ENCODE measurements around the gene A2M. TPM values are rescaled to one million over a fixed set of nuclear protein-coding genes. Genes with fewer than 3 reads are reported as not detected.

A2M gene
- total RNA-seq, 2 donors from 2014 or later = 831 to 1,306 TPM

- no peak for DNase-seq (ENCODE audit: low spot score)
- intact Hi-C loops (cut with DNase I) = no loop called here
Observed at GRCh38 chr12:9104087-9104486, 11.6 kb downstream of the A2M start.

GRCh38 chr12:9103050-9103849, 12.5 kb downstream of the A2M start:
- intact Hi-C loops (cut with DNase I) = no loop called here
- DNase-seq (ENCODE audit: low spot score) = no peak

GRCh38 chr12:9101018-9101687, 14.6 kb downstream of the A2M start:
- DNase-seq (ENCODE audit: low spot score) = no peak
- intact Hi-C loops (cut with DNase I) = no loop called here

- no peak for DNase-seq (ENCODE audit: low spot score)
- intact Hi-C loops (cut with DNase I) = no loop called here
Observed at GRCh38 chr12:9099552-9100190, 16.0 kb downstream of the A2M start.

GRCh38 chr12:9098463-9099026, 17.2 kb downstream of the A2M start:
- DNase-seq (ENCODE audit: low spot score) = no peak
- intact Hi-C loops (cut with DNase I) = no loop called here

- DNase-seq (ENCODE audit: low spot score) = no peak
- intact Hi-C loops (cut with DNase I) = no loop called here
Observed at GRCh38 chr12:9098115-9098452, 17.6 kb downstream of the A2M start.

- intact Hi-C loops (cut with DNase I) = no loop called here
- DNase-seq (ENCODE audit: low spot score) = no peak
Observed at GRCh38 chr12:9096563-9097176, 19.0 kb downstream of the A2M start.

GRCh38 chr12:9095322-9095721, 20.4 kb downstream of the A2M start:
- intact Hi-C loops (cut with DNase I) = no loop called here
- no peak for DNase-seq (ENCODE audit: low spot score)

GRCh38 chr12:9094512-9095206, 21.1 kb downstream of the A2M start:
- DNase-seq (ENCODE audit: low spot score) = no peak
- intact Hi-C loops (cut with DNase I) = no loop called here

- intact Hi-C loops (cut with DNase I) = no loop called here
- DNase-seq (ENCODE audit: low spot score) = no peak
Observed at GRCh38 chr12:9091891-9092598, 23.7 kb downstream of the A2M start.

GRCh38 chr12:9090220-9090619, 25.5 kb downstream of the A2M start:
- no peak for DNase-seq (ENCODE audit: low spot score)
- intact Hi-C loops (cut with DNase I) = no loop called here

- intact Hi-C loops (cut with DNase I) = no loop called here
- DNase-seq (ENCODE audit: low spot score) = no peak
Observed at GRCh38 chr12:9087087-9087835, 28.5 kb downstream of the A2M start.

GRCh38 chr12:9086087-9086486, 29.6 kb downstream of the A2M start:
- no peak for DNase-seq (ENCODE audit: low spot score)
- intact Hi-C loops (cut with DNase I) = no loop called here

GRCh38 chr12:9084417-9084816, 31.3 kb downstream of the A2M start:
- intact Hi-C loops (cut with DNase I) = no loop called here
- DNase-seq (ENCODE audit: low spot score) = no peak

- DNase-seq (ENCODE audit: low spot score) = no peak
- intact Hi-C loops (cut with DNase I) = loop anchor here in 1 of 2 donors (1.0 kb wide), 1 partner anchor 9 kb away; no protein-coding TSS in a partner anchor
Observed at GRCh38 chr12:9083793-9084192, 31.9 kb downstream of the A2M start.

- intact Hi-C loops (cut with DNase I) = no loop called here
- no peak for DNase-seq (ENCODE audit: low spot score)
Observed at GRCh38 chr12:9081667-9082427, 33.9 kb downstream of the A2M start.
